Measurements from ENCODE around the gene MEDAG. TPM values are rescaled to one million over a fixed set of nuclear protein-coding genes. Genes with fewer than 3 reads are reported as not detected.

Gene MEDAG
- polyA plus RNA-seq, 1 donor (not counting 4 experiments of a cell fraction or from before 2014, with no cell fraction given), result 0.03 TPM

DNA sequence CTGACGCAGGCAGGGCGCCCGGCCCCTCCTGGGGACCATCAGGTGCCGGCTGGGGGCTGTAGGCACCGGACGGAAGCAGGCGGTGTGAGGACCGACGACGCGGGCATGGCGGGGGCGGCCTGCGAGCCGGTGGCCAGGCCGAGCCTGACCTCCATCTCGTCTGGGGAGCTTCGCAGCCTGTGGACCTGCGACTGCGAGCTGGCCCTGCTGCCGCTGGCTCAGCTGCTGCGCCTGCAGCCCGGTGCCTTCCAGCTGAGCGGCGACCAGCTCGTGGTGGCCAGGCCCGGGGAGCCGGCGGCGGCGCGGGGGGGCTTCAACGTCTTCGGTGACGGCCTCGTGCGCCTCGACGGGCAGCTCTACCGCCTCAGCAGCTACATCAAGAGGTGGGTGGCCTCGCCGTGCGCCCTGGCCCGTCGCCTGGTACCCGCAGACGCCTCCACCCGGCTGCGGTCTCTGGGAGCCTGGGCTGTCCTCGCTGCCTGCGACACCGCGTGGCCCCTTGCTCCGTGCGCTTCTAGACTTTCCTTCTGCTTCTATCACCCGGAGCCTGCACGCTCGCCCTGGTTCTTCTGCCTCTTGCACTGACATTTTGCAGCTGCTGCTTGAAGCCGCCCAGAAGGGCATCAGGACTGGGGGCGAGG is 460 bp downstream of the MEDAG start:
- no peak for FAIRE-seq
- H3K9ac ChIP-seq (ENCODE audit: control insufficient read depth, extremely low read depth, insufficient read depth, low read length), result no peak overlapping the region

DNA sequence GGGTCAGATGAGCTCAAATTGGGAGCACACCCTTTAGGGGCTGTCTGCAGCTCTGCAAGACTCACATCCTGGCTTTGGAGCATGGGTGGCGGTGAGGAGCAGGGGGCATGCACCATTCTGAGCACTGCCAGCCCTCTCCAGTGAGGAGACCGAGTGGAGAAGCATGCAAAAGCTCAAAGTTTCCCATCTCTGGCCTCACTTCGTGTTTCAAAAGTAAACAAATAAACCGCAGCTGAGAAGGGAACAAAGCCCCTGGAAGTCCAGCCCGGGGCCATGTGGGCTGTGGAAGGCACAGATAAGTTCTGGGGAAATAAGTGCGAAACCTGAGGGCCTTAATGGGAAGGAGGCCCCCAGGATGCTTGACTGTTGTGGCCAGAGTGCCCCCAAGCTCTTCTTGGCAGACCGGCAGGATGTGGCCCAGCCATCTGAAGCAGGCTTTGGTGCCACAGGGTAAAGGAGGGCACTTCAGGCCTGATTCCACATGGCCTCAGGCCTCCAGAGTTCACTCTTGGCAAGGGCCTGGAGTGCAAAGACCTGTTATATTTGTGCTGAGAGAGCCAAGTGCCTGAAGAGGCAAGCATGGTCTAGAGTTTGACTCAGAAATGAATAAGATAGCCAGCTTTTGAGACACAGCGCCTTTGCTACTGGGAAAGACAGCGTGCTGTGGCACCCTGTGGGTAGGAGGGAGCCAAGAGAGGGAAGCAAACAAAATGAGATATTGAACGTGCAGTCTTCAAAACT is 1.2 kb downstream of the MEDAG start:
- Histone ChIP-seq H3K9ac (ENCODE audit: control insufficient read depth, extremely low read depth, insufficient read depth, low read length) (no peak overlapping the region), H3K4me1 (ENCODE audit: control insufficient read depth, extremely low read depth, insufficient read depth, low read length) (peaks cover 15% of the 10 kb centered on the region), H3K27ac (ENCODE audit: control insufficient read depth, insufficient read depth, low read length) (no peak overlapping the region), H3K27me3 (ENCODE audit: control insufficient read depth, extremely low read depth, insufficient read depth, low read length) (peaks cover 35% of the 10 kb centered on the region), H4K20me1 (ENCODE audit: control insufficient read depth, extremely low read depth, insufficient read depth, low read length) (no peaks in the 10 kb centered on the region), H3K4me3 (ENCODE audit: control insufficient read depth in 2 of 3, extremely low read depth in 1 of 3, insufficient read depth in 2 of 3, low read depth in 1 of 3, low read length in 3 of 3) (no peak overlapping the region), H3K9me3 (ENCODE audit: control insufficient read depth, low read depth, low read length) (no peaks in the 10 kb centered on the region), H3K79me2 (ENCODE audit: control insufficient read depth, insufficient read depth, low read length) (no peaks in the 10 kb centered on the region), H3K4me2 (ENCODE audit: control insufficient read depth, extremely low read depth, insufficient read depth, low read depth, low read length) (peak overlapping the region; percentile 11), H3K36me3 (ENCODE audit: control insufficient read depth in 2 of 2, extremely low read depth in 1 of 2, insufficient read depth in 2 of 2, low read length in 2 of 2) (no peaks in the 10 kb centered on the region), H3K9me1 (ENCODE audit: control insufficient read depth, extremely low read depth, insufficient read depth, low read length) (no peaks in the 10 kb centered on the region), H2AFZ (ENCODE audit: control insufficient read depth, low read length) (no peak overlapping the region)
- FAIRE-seq (peak; percentile 76), DNase-seq (ENCODE audit: low read depth, low spot score) (no peak)
- dilution Hi-C loops (cut with MboI; ENCODE audit: extremely low pct_ligation_motif_present, low sequenced_read_pairs), result no loop called here
- TF ChIP-seq, protein P1, sequence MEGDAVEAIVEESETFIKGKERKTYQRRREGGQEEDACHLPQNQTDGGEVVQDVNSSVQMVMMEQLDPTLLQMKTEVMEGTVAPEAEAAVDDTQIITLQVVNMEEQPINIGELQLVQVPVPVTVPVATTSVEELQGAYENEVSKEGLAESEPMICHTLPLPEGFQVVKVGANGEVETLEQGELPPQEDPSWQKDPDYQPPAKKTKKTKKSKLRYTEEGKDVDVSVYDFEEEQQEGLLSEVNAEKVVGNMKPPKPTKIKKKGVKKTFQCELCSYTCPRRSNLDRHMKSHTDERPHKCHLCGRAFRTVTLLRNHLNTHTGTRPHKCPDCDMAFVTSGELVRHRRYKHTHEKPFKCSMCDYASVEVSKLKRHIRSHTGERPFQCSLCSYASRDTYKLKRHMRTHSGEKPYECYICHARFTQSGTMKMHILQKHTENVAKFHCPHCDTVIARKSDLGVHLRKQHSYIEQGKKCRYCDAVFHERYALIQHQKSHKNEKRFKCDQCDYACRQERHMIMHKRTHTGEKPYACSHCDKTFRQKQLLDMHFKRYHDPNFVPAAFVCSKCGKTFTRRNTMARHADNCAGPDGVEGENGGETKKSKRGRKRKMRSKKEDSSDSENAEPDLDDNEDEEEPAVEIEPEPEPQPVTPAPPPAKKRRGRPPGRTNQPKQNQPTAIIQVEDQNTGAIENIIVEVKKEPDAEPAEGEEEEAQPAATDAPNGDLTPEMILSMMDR (optimal IDR thresholded peaks at IDR 0.05 in 1 of 3, IDR thresholded peaks at IDR 0.05 in 1 of 3, conservative IDR thresholded peaks at IDR 0.05 in 1 of 3; ENCODE audit: extremely low read depth in 1 of 3, insufficient read depth in 2 of 3, low read length in 3 of 3), result no peak
- no peak for TF ChIP-seq EZH2 (IDR thresholded peaks at IDR 0.05; ENCODE audit: low read length)

More for the DNA sequence above, 460 bp downstream of the MEDAG start:
- Histone ChIP-seq H3K4me3 (ENCODE audit: control insufficient read depth in 2 of 3, extremely low read depth in 1 of 3, insufficient read depth in 2 of 3, low read depth in 1 of 3, low read length in 3 of 3) (no peak overlapping the region), H3K4me1 (ENCODE audit: control insufficient read depth, extremely low read depth, insufficient read depth, low read length) (peaks cover 15% of the 10 kb centered on the region), H3K4me2 (ENCODE audit: control insufficient read depth, extremely low read depth, insufficient read depth, low read depth, low read length) (no peak overlapping the region), H3K27ac (ENCODE audit: control insufficient read depth, insufficient read depth, low read length) (no peak overlapping the region), H4K20me1 (ENCODE audit: control insufficient read depth, extremely low read depth, insufficient read depth, low read length) (no peaks in the 10 kb centered on the region), H3K79me2 (ENCODE audit: control insufficient read depth, insufficient read depth, low read length) (no peaks in the 10 kb centered on the region), H3K9me1 (ENCODE audit: control insufficient read depth, extremely low read depth, insufficient read depth, low read length) (no peaks in the 10 kb centered on the region), H3K36me3 (ENCODE audit: control insufficient read depth in 2 of 2, extremely low read depth in 1 of 2, insufficient read depth in 2 of 2, low read length in 2 of 2) (no peaks in the 10 kb centered on the region), H2AFZ (ENCODE audit: control insufficient read depth, low read length) (no peak overlapping the region), H3K9me3 (ENCODE audit: control insufficient read depth, low read depth, low read length) (no peaks in the 10 kb centered on the region), H3K27me3 (ENCODE audit: control insufficient read depth, extremely low read depth, insufficient read depth, low read length) (peaks cover 35% of the 10 kb centered on the region)
- dilution Hi-C loops (cut with MboI; ENCODE audit: extremely low pct_ligation_motif_present, low sequenced_read_pairs), result no loop called here
- TF ChIP-seq, protein P1 (optimal IDR thresholded peaks at IDR 0.05 in 1 of 3, IDR thresholded peaks at IDR 0.05 in 1 of 3, conservative IDR thresholded peaks at IDR 0.05 in 1 of 3; ENCODE audit: extremely low read depth in 1 of 3, insufficient read depth in 2 of 3, low read length in 3 of 3), result no peak
- peak; percentile 69 for TF ChIP-seq EZH2 (IDR thresholded peaks at IDR 0.05; ENCODE audit: low read length)
- DNase-seq (ENCODE audit: low read depth, low spot score), result no peak
